GM12874 (cell line): ENCODE results near the gene MRTFA.

Experiments used
- TF ChIP-seq, protein P1 (sequence below): IDR thresholded peaks from 2 replicates; pipeline ENCODE4 v1.5.1; 2011; ENCODE audit warnings: low read depth, mild to moderate bottlenecking, control low read depth, low read length, moderate library complexity; ENCODE audit not compliant: insufficient read depth

Gene MRTFA

DNA sequence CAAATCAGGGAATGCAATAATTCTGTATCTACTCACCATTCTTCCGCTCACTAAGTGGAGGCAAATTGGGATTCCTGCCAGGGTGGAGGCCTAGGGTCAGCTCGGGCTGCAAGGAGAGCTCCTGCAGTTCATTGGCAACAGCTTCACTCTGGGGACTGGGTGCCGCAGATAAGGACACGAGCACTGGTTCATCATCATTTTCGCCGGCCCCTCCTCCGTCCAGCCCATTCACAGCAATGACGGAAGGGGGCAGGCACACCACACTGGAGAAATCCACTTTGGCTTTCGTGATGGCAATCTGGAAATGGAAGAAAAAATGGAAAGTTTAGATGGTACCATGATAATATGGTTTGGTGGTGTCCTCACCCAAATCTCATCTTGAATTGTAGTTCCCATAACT is 84.4 kb downstream of the MRTFA start:
- TF ChIP-seq, protein P1, sequence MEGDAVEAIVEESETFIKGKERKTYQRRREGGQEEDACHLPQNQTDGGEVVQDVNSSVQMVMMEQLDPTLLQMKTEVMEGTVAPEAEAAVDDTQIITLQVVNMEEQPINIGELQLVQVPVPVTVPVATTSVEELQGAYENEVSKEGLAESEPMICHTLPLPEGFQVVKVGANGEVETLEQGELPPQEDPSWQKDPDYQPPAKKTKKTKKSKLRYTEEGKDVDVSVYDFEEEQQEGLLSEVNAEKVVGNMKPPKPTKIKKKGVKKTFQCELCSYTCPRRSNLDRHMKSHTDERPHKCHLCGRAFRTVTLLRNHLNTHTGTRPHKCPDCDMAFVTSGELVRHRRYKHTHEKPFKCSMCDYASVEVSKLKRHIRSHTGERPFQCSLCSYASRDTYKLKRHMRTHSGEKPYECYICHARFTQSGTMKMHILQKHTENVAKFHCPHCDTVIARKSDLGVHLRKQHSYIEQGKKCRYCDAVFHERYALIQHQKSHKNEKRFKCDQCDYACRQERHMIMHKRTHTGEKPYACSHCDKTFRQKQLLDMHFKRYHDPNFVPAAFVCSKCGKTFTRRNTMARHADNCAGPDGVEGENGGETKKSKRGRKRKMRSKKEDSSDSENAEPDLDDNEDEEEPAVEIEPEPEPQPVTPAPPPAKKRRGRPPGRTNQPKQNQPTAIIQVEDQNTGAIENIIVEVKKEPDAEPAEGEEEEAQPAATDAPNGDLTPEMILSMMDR, result no peak

DNA sequence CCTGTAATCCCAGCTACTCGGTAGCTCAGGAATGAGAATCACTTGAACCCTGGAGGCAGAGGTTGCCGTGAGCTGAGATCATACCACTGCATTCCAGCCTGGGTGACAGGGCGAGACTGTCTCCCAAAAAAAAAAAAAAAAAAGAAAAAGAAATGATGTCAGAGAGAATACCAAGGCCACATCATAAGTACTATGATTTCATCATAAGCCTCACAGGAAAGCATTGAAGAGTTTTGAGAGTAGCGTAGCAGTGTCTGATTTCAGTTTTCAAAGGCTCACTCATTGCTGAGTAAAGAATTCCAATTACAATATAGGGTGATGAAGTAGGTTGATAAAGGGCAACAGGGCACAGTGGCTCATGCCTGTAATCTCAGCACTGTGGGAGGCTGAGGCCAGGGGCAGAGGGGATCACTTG is 88.8 kb downstream of the MRTFA start:
- TF ChIP-seq, protein P1, result no peak

DNA sequence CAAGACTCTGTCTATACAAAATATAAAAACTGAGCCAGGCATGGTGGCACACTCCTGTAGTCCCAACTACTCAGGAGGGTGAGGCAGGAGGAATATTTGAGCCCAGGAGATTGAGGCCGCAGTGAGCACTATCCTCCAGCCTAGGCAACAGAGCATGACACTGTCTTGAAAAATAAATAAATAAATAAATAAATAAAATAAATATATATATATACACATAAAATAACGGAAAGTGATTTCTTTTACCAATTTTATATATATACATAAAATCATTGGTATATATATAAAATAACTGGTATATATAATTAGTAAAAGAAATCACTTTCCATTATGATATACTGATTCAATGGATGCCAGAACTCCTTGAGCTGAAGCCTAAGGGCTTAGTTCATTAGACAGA is 91.8 kb downstream of the MRTFA start:
- TF ChIP-seq, protein P1, result no peak

DNA sequence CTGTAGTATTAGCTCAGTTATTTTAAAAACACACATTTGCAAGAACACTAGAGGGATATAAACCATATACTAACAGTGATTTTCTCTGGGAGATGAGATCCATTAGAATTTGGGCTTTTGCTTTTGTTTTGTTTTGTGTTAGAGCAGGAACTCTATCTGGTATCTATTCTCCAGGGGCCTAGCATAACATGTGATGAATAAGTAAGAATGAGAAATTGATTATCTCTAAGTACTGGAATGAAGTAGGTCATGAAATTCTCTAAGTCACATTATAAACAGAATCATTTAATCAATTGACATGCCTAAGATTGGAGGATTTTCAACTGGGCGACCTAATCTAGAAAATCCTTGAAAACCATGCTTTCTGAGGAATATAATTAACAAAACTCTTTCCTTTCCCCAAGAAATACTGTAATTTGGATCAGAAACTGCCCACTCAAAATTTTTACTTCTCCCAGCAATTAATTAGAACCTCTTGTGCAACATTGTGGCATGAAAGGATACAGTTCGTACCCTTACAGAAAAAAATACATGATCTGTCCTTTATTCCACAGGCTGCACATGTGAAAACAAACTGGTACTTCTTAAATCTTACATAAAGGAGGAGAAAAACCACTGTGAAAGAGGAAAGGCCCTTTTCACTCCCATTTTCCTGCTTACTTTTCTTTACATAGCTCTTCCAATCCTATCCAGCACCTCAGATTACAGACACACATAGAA is 93.5 kb downstream of the MRTFA start:
- TF ChIP-seq, protein P1, result no peak

DNA sequence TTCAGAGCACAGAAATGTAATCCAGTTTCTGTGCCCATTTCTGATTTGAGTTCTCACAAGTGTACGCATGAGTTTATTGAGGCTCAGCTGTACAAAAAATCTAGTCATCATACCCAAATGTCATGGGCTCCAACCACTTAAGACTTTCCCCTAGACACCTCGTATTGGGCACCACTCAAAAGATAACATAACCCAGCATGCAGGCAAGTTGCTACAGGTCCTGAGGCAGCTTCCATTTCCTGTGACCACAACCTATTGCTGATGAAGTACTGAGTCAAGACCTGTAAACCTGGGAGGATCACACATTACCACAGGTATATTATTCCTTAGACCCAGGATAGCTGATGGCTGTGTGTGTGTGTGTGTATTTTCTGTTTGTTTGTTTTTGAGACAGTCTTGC is 95.2 kb downstream of the MRTFA start:
- TF ChIP-seq, protein P1, result no peak

DNA sequence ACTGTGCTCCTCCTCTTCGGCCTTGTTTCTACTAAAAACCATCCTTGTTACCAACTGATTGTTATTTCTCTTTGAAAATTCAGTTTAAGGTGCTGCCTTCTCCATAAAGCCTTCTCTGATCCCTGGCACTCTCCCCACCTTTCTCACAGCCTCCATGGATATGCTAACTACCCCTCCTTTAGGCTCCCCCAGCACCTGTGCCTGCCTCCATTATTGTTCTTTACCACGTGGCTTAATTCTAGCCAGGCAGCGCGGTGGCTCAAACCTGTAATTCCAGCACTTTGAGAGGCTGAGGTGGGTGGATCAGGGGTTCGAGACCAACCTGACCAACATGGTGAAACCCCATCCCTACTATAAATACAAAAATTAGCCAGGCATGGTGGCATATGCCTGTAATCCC is 96.3 kb downstream of the MRTFA start:
- TF ChIP-seq, protein P1, result no peak

DNA sequence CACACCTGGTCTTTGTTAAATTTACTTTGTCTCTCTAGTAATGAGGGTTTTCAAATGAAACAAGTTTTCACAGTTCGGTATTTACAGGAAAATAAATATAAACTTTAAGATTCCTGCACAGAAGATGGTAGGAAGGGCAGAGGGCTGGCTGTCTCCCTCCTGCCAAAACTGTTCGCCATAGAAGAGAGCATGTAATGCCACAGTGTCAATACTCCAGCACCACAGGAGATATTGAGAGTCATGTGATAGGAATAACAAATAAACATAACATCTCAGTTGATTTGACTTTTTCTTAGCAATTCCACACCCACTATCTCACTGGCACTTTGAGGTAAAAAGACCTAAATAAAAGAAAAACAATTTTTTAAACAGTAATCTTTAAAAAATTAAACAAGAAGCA is 100.9 kb downstream of the MRTFA start:
- TF ChIP-seq, protein P1, result no peak
